GM21360 (cell line): ENCODE data around the gene EPS8L2.
"Not testable (repeated sequence)": the region's sequence is repeated elsewhere in the genome, so short reads cannot be mapped to it uniquely, and the experiment has no call there.

Experiments used
- ATAC-seq: cut with Tn5 transposase; IDR thresholded peaks from one replicate; pipeline ENCODE4 v1.9.1; 2021; ENCODE audit warnings: mild to moderate bottlenecking, moderate library complexity; ENCODE audit not compliant: unreplicated experiment

EPS8L2 gene

GRCh38 chr11:724049-724777, 18.2 kb downstream of the EPS8L2 start:
- no peak for ATAC-seq

GRCh38 chr11:724778-725386, 18.9 kb downstream of the EPS8L2 start:
- ATAC-seq, result no peak

GRCh38 chr11:725624-726202, 19.7 kb downstream of the EPS8L2 start:
- no peak for ATAC-seq

GRCh38 chr11:726278-727220, 20.5 kb downstream of the EPS8L2 start:
- no peak for ATAC-seq

GRCh38 chr11:727281-727701, 21.3 kb downstream of the EPS8L2 start:
- no peak for ATAC-seq

GRCh38 chr11:727859-728748, 22.1 kb downstream of the EPS8L2 start:
- no peak for ATAC-seq

GRCh38 chr11:728901-729491, 23.0 kb downstream of the EPS8L2 start:
- no peak for ATAC-seq

GRCh38 chr11:729492-730074, 23.6 kb downstream of the EPS8L2 start:
- no peak for ATAC-seq

- ATAC-seq, result no peak
These were observed 27.0 kb downstream of the EPS8L2 start for GRCh38 chr11:733072-733471.

- not testable (repeated sequence) for ATAC-seq
These were observed 28.5 kb downstream of the EPS8L2 start for GRCh38 chr11:734541-734940.

GRCh38 chr11:737366-737765, 31.3 kb downstream of the EPS8L2 start:
- no peak for ATAC-seq

- not testable (repeated sequence) for ATAC-seq
These were observed 31.9 kb downstream of the EPS8L2 start for GRCh38 chr11:737899-738298.

- ATAC-seq, result no peak
These were observed 36.1 kb downstream of the EPS8L2 start for GRCh38 chr11:742156-742546.

GRCh38 chr11:742571-743201, 36.7 kb downstream of the EPS8L2 start:
- ATAC-seq, result no peak

GRCh38 chr11:745428-745827, 39.4 kb downstream of the EPS8L2 start:
- no peak for ATAC-seq

- ATAC-seq, result peak; percentile 2
These were observed 40.5 kb downstream of the EPS8L2 start for GRCh38 chr11:746289-747157.

- ATAC-seq, result peak; percentile 85
These were observed 41.4 kb downstream of the EPS8L2 start, which contains the start of gene TALDO1 for GRCh38 chr11:747158-748006. TALDO1 (plus strand) TSS chr11:747464; CDS start chr11:747482, 18 bp downstream.
